NCI-H82 (cell line): Measurements from ENCODE around the gene MFRP.

Experiments used
- DNase-seq: peaks from one replicate; lab custom pipeline; 2025; lab: John Stamatoyannopoulos, UW

The MFRP gene

DNA sequence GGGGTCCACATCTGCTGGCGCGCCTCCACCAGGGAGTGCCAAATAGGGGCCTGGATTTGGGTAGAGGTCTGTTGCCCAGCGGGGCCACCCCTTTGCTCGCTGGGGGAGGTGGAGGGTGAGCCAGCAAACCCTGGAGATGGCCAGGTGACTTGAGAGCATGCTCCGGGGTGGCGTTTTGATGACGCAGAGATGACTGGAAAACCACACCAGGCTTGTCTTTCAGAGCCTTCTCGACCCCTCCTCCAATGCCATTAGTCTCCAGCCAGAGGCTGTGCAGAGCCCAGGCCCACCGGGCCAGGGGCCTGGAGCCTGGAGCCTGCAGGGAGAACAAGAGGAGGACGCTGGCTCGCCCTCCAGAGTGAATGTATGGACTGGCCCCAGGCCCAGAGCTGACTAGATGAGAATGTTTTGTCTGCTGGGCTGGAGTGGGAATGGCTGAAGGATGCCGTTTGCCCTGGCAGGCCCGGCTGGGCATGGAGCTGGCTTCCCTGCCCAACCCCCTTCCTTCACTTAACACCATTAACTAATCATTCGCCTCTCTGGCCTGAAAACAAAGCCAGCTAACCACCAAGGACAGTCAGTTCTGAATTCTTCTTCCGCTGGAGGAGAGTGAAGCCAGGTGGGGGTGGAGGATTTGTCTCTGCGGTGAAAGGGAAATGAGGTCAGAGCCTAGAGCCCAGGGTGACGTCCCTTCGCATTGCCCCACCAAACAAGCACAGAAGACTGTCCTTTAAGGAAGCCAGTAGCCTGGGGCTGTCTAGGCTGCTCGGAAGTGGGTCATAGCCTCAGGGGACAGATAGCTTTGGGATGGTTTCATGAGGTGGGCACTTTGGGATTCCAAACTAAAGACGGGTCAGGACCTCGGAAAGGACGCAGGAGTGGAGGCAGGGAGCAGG, 28.0 kb downstream of the MFRP start:
- peak; percentile 35 for DNase-seq

DNA sequence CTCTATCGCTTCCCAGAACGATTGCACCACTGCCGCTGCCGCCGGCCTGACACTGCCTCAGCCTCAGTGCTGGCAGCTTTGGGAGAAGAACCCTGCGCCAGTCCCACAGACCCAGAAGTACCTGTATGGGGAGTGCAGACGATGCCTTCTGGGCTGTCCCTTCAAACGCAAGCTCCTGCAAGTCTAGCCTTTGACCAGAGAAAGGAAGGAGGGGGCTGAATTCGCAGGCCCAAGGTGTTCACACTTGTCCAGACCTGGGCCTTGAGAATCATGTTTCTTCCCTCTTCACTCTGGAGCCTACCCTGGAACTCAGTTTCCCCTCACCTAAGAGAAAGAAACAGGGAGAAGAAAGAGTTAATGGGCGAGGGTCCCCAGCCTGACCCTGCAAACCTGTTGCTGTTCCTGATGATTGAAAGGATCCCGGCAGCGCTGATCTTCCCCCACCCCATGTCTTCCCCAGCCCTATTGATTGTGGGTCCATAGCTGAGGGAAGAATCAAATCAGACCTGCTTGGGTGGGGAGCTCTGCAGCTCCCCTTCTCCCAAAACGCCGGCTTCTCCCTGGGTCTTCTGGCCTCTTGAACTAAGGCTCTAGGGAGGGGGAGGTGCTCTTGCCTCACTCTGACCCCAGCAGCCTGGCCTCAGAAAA, 28.8 kb downstream of the MFRP start:
- no peak for DNase-seq

DNA sequence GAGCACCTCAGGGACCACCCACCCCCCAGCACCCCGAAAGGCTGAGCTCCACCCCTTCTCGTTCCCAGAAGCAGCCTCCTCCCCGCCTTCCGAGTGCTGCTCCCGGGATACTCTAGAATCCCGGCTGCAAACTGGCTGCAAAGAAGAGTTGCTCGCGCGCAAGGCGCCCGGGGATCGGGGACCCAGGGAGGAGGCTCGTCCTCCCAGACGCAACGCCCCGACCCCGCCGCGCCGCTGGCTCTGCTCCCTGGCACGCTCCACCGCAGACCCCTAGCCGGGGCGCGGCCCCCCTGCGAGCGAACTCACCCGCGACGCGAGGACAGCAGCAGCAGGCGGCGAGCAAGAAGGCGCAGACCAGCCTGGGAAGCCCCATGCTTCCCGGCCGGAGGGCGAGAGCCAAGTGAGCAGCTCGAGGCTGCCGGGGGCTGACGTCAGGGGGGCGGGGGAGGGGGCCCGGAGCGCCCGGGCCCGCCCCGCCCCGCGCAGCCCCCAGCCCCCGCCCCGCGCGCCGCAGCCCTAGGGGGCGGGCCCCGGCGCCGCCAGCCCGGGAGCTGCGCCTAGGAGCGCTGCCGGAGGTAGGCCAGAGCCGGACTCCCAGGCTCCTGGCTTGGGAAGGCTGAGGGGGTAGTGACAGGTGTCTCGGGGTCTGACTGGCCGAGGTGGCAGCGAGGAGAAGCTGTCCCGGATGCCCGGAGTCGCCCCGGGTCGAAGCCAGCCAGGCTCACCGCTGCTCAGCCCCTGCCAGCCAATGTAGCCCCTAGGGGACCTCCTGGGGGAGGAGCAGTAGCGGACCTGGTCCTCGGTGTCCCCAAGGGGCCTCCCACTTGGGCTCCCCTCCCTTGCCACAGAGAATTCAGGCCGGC, 29.5 kb downstream of the MFRP start, which contains the start of gene MCAM:
Gene MCAM (minus strand): TSS at position 402 of the 863 bp plus-strand sequence. CDS start 29 bp downstream, at position 373.
- peak; percentile 69 for DNase-seq

DNA sequence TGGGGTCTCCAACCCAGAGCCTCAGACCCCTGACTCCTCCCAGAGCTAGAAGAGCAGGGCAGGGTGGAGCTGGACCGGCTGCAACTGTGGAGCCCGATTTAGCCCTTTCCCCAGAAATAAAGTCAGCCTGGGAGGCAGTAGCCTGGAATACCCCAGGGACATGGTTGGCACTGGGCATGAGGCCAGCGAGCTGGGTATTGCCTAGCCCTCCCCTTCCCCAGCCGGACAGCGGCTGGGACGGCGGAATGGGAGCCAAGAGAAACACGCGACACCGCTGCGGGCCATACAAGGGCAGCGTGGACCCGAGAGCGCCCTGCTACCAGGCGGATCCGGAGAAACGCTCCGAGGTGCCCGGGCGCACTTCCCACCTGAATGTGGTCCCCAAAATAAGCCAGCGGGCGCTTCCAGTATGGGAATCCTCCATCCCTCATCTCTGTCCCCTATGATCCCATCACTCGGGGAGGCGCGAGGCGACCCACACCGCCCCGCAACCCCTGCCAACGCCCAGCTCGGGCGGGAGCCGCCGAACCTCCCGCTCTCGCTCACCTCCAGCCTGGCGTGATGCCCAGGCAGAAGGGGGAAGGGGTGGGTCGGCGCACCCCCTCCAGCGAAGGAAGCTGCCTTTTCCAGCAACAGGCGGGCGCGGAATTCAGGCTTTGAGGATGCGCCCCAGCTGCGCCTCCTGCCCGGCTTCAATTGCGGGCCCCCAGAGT, 30.3 kb downstream of the MFRP start:
- DNase-seq: peak; percentile 43

DNA sequence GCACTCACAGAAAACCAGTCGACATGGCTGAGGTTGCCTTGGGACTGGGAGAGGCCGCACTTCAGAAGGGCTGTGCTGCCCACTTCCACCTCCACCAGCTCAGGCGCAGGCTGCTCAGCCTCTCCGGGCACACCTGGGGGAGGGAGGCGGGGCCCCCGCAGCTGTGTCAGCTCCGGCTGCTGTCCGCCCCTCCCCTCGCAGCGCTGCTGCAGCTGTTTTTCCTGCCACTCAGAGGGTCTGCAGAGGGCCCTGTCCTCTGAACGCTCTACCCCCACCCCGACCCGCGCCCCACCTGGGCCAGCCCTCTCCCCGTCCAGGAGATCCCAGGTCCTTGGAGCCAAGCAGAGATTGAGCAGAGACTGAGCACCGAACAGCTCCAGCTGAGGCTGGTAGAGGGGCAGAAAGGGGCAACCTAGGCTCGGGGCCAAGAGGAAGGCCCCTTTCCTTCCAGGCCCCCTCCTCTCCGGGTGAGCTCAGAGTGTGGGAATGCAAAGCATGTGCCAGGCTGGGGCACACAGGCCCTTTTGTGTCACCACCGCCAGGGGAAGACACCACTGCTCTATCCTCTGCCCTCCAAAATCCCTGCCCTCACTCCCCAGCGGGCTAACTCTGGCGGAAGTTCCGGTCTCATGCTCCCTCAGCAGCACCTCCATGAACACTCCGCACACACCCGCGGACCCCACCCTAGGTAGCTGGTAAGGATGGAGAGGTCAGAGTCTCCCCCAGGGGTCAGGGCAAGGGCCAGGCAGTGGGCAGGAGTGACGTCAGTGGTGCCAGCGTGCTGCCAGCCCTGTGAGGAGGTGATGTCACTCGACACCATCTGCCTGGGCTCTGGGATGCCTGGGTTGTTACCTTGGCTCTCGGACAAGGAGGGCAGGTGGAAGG, 31.1 kb downstream of the MFRP start:
- DNase-seq: no peak

DNA sequence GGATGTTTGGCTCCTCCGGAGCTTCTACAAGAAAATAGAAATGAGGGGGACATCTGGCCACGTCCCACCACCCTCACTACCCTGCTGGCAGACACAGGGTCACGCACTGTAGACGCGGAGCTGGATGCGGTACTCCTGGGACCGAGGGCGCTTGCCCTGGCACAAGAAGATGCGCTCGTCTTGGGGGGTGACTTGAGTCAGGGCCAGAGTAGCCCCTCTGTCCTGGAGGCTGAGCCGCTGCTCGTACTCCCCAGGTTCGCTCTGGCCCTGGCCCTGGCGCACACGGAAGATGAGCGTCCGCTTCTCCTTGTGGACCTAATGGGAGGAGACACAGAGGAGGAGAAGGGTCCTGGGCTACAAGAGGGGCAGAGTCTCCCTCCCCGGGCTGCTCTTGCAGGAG, 31.8 kb downstream of the MFRP start:
- no peak for DNase-seq

DNA sequence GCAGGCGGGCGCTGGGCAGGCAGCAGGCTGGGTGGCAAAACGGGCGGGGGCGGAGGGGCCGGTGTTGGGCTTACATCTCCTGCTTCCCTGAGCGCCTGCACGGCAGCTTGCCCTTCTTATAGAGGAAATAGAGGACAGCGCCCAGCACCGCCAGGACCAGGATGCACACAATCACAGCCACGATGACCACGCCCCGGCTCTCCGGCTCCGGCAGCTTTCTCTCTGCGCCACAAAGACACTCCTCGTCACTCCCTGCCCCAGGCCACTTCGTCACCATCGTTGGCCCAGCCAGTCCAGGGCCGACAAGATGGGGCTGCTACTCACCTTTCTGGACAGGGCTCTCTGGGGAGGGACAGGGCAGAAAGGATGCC, 35.8 kb downstream of the MFRP start:
- no peak for DNase-seq

DNA sequence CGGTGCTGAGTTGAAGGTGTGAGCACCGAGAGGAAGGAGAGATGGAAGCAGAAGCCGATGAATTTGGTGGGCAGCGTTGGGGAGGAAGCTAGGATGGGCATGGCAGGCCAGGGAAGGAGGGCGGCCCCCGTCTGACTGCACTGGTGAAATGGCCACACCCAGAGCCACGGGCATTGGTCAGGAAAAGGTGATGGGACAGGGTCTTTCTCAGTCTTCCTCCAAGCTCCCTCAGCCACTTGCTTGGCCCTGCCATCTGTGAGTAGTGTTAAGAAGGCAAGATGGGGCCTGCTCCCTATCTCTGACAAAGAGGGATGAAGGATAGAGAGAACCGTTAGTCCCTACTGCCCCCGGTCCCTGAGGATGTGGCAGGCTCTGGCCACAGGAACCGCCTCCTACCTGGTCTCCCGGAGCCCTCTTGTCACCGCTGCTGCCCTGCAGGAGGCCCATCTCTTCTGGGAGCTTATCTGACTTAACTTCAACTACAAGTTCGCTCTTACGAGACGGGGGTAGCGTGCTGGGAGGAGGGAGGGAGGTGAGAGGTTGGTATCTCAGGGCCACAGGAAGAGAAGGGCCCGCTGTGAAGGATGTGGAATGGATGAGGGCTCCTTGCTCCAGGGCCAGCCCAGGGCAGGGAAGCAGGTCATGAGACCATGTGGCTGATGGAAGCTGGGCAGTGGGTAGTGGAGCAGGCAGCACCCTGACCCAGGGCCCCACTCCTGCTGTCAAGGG, 36.4 kb downstream of the MFRP start:
- no peak for DNase-seq

DNA sequence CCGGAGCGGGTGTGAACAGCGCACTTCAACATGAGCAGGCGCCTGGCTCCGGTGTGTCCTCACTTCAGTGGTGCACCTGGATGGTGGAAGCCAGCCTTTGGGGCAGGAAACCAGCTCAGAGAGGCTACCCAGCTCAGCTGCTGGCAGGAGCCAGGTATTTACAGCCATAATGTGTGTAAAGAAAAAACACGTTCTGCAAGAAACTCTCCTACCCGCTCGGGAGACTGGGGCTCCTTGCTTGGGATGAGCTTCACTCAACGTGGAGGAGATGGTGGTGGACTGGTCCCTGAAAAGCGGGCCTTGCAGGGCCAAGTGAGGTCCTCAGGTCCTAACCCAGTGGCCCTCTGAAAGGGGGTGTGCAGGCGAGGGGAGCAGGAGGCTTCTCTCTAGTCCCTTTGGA, 37.1 kb downstream of the MFRP start:
- no peak for DNase-seq

DNA sequence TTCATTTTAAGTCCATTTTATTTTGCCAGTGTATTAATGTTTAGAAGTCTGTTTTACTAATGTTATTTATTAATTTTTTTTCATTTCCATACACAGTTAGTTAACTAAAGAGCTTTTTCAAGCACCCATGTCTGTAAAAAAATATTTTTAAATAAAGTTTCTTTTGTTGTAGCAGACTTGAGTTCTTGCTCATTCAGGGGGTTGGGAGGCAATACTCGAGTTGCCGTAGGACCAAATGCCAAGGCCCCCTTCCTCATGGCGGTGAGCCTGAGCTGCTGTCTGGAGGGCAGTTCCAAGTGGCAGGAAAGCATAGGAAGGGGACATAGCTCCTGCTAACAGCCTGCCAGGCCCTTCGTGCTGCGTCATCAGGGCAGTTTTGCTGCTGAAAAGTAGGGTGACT, 38.5 kb downstream of the MFRP start:
- DNase-seq: no peak

DNA sequence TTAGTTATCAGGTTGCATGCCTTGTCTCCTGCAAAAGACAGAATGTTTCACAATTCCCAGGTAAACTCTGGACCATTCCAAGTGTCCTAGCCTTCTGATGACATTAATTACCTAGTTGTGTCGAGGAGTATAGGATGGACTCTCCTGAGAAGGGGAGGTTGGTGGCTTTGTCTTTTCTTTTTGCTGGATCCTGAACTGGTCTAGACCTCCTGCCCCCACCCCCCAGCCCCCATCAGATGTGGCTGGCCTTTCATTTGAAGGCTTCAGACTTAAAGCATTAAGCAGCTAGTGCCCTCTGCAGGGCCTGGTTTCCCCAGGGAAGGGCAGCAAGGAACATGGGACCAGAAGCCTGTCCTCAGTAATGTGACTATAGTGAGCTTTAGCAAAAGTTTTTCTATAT, 39.3 kb downstream of the MFRP start:
- peak; percentile 40 for DNase-seq

DNA sequence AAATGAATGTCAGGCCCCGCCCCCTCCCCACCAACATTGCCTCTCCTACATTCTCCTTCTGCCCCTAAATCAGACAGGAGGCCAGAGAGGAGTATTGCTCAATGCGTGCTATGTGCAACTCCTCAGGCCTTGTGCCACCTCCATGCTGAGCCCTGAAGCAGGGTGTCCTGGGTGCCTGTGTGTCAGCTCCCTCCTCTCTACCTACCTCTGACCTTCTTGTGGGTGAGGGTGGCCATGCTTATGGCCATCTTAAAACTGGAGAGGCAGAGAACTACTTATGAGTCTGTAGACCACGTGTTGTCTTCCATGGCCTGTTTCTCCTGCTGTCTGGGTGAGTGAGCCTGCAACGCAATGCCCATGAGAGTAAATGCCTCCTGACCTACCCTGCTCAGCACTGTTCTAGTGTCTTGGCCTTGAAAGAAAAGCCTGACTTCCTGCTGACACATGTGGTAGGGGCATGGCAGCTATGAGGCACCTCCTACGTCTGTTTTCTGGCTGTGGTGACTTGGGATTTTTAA, 40.1 kb downstream of the MFRP start:
- DNase-seq: no peak

DNA sequence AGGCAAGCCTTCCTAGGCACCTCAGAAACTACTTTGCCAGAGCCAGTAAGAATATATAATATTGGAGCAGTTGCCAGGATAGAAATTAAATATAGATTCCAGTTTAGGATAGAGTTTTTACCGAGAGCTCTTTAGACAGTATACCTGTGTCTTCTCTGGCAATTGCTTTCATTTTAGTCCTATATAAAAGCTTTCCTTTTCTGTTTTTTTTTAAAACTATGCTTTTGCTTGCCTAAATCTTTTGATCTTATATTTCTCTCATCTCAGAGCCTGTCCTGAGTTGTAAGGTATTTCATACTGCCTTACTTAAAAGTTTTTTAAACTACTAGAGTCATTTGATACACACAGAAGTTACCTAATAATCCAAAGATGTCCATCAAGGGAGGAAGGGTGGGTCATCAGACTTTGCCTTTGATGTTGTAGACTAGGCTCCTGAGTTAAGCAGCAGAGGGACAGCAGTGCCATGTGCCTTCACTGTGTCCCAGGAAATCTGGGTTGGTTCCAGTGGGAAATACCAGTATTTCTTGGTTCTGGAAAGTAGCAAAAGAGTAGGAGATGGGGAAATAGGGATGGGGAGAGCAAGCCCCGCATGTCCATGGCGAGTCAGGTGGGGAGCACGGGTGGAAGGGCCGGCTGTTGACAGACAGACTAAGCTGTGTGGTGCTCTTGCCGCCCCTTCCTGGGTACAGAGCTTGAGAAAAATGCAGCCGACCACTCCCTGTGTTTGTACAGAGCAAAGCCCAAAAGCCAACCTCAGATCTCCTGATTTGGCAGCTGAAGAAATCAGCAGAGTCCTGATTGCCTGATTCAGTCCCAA, 40.7 kb downstream of the MFRP start:
- DNase-seq: no peak

DNA sequence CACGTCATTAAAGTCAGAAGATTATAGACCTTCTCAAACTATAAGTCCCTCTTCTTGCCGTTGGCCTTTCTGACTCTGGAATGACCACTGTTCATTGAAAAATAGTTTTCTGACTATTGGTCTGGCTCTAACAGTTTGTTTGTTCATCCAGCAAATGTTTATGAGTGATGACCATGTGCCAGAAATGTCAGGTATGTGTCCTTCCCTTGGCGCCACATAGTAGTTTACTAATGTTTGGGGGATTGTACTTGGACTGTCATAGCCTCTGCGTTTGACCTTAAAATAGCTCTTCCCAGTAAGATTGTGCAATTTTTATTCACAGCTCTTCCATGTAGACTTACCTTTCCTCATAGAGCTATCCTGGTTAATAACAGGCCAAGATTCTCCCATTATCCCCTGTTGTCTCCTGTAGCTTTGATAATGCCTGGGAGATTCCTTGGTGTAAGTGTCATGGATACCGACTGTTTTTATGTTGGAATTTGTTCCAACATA, 43.2 kb downstream of the MFRP start:
- DNase-seq: no peak

DNA sequence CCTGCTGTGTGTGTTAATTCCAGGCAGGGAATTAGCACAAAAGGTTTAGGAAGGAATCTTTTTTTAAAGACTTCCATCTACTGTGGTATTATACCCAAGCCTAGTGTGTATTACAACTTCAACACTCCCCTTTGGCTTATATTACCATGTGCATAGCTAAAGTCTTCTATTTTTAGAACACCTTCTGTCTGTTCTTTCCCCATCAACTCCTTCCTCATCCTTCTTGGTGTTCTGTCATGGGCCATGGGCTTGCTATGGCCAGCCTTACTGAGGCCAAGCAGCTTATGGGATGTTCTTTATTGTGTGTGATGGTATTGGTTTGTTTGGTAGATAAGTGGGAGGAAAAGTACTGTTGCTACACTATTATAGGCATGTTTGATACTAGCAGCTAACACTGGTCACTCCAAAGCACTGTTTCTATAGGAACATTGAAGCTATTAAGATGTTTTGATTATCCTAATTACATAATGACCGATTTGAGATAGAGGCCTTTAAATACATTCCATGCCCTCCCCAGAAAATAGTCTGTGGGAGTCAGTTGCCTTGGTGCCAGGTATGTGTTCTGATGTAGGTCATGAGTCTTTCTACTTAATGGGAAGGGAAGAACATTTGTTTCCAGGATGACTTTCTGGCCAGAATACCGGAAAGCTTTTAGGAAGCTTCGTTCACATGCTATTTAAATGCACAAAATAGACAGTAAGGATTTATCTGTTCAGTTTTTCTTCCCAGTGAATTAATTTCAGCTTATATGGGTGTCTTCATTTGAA, 46.1 kb downstream of the MFRP start:
- DNase-seq: peak; percentile 54

DNA sequence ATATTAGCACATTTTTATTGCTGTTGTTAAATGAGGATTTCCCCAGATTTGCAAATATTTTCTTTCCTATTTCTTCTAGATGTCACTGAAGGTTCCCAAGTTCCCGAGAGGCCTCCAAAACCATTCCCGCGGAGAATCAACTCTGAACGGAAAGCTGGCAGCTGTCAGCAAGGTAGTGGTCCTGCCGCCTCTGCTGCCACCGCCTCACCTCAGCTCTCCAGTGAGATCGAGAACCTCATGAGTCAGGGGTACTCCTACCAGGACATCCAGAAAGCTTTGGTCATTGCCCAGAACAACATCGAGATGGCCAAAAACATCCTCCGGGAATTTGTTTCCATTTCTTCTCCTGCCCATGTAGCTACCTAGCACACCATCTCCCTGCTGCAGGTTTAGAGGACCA, 47.1 kb downstream of the MFRP start:
- no peak for DNase-seq

DNA sequence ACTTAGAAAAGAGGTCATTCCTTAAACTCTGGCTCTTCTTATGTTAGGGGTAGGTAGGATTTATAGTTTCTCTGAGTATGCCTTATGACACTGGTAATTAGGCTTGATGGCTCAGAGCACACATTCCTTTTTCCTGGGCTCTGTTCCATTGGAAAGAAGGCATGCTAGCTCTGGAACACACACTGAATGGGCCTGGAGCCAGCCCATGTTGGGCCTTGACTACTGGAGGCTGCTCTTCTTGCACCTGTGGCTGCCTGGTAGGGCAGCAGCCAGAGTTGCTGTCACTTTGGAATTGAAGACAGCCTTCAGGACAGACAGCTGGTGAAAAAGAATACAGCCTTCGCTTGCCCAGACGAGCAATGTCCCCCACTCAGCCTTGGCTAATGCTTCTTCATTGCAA, 47.8 kb downstream of the MFRP start:
- no peak for DNase-seq

DNA sequence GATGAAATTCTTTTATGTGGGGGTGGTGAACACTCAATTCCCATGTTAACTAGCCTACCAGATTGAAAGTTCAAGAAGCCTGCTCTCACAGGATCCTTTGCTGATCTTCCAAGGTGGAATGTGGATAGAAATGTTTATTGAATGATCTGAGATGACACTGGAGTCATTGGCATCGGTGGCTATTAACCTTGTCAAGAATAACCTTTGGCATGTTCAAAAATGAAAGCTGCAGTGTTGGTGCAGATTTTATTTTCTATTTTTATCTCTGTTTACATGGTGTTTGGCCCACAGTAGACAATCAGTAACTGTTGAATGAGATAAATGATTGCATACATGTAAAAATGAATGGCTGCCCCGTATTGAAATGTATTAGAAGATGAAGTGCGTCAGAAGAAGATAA, 48.6 kb downstream of the MFRP start:
- DNase-seq: no peak
